ENCODE measurements around the gene GABPB2.

- no peak for TF ChIP-seq CTCF (conservative IDR thresholded peaks at IDR 0.05; ENCODE audit: low read length)
- TF ChIP-seq EZH2phosphoT487 (IDR thresholded peaks at IDR 0.05; ENCODE audit: borderline replicate concordance), result no peak
Observed at GRCh38 chr1:151142411-151143056, 72.0 kb downstream of the GABPB2 start.

Measured in Loucy (cell line).